ENCODE results near the gene PLEKHG4B. TPM values are rescaled to one million over a fixed set of nuclear protein-coding genes. Genes with fewer than 3 reads are reported as not detected.
A peak's percentile ranks its signal among the peaks of the same experiment; 100 is the strongest.
"Not testable (repeated sequence)": the region's sequence is repeated elsewhere in the genome, so short reads cannot be mapped to it uniquely, and the experiment has no call there.

PLEKHG4B gene
- total RNA-seq, 1 donor from 2014 or later: 0.08 TPM

- DNase-seq (ENCODE audit: low read depth): no peak
These were observed 106.0 kb downstream of the PLEKHG4B start for GRCh38 chr5:197892-198489.

GRCh38 chr5:198516-199196 is 106.7 kb downstream of the PLEKHG4B start:
- no peak for DNase-seq (ENCODE audit: low read depth)

DNA sequence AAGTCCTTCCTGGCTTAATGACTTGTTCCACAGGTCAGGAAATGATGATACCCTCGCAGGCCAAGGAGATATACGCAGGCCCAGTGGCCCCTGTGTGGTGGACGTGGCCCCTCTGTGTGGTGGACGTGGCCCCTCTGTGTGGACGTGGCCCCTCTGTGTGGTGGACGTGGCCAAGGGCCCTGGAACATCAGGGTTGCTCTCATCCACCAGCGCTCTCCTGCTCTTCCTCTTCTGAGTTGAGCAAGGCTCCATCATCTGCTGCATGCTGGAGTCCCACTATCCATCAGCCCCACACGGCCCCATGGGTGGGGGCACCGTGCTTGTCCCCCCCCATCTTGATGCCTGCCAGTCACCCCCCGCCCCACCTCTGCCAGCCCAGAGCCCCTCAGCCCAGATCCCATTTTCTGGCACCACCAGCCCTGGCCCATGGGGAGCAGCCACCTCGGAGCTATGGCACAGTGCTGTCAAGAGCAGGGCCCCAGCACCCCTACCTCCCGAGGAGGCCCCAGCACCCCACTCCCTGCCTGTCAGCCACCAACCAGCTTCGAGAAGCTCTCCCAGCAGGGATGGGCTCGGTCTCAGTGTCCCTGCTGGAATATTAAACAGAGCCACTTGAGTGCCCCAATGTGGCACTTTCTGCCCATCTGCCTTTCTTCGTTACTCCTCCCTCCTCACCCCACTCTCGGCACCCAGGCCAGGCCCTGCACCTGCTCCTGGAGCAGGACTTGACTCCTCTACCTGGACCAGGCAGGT is 107.4 kb downstream of the PLEKHG4B start:
- no peak for DNase-seq (ENCODE audit: low read depth)

- no peak for DNase-seq (ENCODE audit: low read depth)
These were observed 108.1 kb downstream of the PLEKHG4B start for GRCh38 chr5:199950-200645.

GRCh38 chr5:200985-201384 is 109.0 kb downstream of the PLEKHG4B start:
- no peak for DNase-seq (ENCODE audit: low read depth)

DNA sequence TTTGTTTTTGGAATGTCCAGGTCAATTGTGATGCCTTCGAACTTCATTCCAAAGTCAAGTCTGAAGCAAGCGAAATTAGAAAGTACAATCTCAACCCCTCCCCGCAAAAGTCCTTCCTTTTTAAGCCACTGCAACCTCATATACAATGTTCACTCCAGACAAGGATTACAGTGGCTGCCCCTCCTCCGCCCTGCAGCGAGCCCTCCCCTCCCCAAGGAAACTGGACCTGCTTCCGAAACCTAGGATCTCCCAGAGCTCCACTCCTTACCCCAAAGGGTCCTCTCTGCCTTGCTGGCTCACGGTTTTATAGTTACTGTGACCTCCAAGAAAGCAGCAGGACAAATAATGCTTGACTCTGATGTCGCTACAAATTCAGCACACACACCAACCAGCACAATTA is 109.7 kb downstream of the PLEKHG4B start:
- DNase-seq (ENCODE audit: low read depth): no peak

- DNase-seq (ENCODE audit: low read depth): no peak
These were observed 111.4 kb downstream of the PLEKHG4B start for GRCh38 chr5:203246-203930.

- DNase-seq (ENCODE audit: low read depth): no peak
These were observed 112.0 kb downstream of the PLEKHG4B start for GRCh38 chr5:204001-204400.

DNA sequence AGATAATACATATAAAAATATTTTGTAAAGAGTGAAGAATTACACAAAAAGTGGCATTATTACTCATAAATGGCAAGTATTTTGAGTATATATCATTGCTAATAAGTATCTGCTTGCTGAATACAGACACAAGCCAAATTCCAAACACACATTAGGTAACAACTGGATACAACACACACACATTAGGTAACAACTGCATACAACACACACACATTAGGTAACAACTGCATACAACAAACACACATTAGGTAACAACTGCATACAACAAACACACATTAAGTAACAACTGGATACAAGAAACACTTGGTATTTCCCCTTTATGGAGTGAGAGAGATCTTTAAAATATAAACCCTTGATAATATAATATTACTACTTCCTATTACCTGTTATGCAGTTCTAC is 112.5 kb downstream of the PLEKHG4B start:
- DNase-seq (ENCODE audit: low read depth): no peak

- DNase-seq (ENCODE audit: low read depth): no peak
These were observed 113.2 kb downstream of the PLEKHG4B start for GRCh38 chr5:204966-205670.

DNA sequence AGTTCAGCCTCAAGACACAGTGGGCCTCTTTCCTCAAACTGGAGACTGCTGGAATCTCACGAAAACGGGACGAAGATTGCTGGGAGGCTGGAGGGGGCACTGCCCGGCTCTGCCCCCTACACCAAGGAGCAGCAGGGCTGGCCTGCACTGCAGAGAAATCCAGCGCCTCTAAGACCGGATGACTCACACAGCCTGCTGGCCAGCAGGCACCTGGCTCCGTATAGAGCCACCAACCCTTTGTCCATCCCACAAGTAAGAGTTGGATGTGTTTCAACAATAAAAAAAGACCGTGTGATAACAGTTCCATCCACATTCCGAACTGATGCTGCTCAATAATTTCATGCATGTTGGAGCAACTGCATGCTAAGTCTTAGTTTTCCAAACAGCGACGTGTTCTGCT is 114.4 kb downstream of the PLEKHG4B start:
- DNase-seq (ENCODE audit: low read depth): peak; percentile 81

DNA sequence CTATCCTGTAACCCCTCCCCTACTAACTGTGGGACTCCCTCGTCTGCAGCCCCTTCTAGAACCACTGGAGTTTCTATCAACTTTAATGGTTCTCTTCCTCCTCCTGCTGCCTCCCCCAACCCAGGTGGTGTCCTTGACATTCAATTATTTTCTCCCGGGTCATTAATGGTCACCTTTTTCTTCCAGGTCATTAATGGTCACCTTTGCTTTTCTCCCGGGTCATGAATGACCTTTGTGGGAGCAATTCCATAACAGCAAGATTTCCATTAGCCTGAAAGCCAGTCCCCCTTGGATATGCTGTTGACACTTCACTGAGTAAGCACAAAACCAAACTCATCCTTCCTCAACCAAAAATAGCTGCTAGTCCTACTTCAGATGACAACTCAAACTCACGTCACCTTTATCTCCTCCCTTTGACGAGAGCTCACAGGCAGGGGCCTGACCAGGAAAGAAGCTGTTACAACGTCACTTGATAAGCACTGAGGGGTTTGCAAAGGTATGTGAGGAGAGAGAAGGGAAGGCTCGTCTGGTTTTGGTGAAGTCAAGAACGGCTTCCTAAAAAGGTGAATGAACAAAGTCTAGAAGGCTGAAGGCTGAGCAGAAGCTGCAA is 115.1 kb downstream of the PLEKHG4B start:
- DNase-seq (ENCODE audit: low read depth): no peak

DNA sequence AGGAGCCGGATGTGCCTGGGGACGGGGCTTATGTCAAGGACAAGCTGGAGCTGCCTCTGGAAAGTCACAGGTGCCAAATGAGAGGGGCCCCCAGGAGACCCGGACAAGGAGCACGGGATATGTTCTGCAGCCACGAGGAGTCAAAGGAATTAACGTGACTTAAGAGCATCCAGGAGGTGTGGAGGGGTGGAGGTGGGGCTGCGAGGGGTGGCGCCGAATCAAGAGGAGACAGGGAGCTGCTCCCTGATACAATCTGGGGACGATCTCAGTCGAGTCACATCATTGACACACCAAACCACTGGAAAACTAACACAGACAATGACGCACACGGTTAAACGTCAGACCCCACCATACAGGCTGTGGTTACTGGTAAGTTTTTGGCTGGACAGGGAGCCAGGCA is 115.6 kb downstream of the PLEKHG4B start:
- no peak for DNase-seq (ENCODE audit: low read depth)

DNA sequence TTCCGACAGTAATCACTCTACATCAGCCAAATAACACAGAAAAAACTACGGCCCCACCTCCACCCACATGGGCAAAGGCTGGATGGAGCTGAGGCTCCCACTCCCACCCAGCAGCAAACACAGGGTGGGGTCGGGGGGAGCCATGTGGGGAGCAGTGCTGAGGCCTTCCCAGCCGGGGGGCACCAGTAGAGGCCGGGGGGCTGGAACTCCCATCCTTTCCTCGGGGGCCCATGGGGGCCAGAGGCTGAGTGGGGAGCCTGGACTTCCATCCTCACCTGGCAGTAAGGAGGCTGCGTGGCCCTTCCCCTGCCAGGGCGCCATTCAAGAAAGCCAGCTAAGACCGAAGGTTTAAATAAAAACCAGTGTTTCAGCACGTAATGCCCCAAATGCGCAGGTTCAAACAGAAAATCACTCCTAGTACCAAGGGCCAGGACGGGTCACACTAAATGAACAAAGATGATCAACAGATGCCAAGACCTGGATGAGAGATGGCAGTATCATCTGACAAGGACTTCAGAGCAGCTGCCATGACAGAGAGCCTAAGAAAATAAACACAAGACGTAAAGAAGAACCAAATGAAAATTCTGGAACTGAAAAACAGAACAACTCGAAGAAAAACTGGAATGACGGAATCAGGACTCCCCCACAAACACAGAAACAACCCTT is 116.6 kb downstream of the PLEKHG4B start:
- DNase-seq (ENCODE audit: low read depth): no peak

GRCh38 chr5:213803-214395 is 121.9 kb downstream of the PLEKHG4B start:
- no peak for DNase-seq (ENCODE audit: low read depth)

GRCh38 chr5:215256-215655 is 123.3 kb downstream of the PLEKHG4B start:
- DNase-seq (ENCODE audit: low read depth): not testable (repeated sequence)

- DNase-seq (ENCODE audit: low read depth): not testable (repeated sequence)
These were observed 124.1 kb downstream of the PLEKHG4B start for GRCh38 chr5:216076-216475.

GRCh38 chr5:217494-218456 is 125.8 kb downstream of the PLEKHG4B start, which contains the start of the genes CCDC127 and SDHA:
CCDC127 (minus strand) TSS chr5:218153; CDS start chr5:216849, 1,304 bp downstream.
SDHA (plus strand) TSS chr5:218320; CDS start chr5:218356, 36 bp downstream.
- DNase-seq (ENCODE audit: low read depth): peak; percentile 93

Data from myocyte (in vitro differentiated cells).